Glomerular visceral epithelial cell (primary cell): ENCODE measurements around the gene DAGLB.

Source experiments
- DNase-seq: peaks from one replicate; pipeline ENCODE4 v3.0.0-alpha.2; 2016; ENCODE audit errors: extremely low spot score

The DAGLB gene

DNA sequence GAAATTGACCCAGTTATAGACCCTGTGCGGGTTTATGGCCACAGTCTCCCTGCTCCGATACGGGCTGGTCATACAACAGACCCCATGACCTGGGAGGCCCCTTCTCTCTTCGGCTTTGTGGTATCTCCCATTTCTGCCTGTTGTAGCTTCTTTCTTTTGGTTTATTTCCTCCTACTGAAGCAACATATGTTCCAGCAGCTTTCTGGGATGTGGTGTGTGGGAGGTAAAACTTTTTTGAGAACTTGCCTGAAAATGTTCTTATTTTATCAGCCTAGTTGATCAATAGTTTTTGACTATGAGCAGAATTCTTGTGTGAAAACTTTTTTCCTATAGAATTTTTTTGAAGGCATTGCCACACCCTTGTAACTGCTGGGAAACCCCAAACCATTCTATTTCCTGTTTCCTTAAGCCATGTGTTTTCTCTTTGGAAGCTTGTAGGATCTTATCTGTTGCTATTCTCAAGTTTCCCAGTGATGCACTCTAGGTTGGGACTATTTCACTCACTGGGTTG is 80.0 kb downstream of the DAGLB start:
- DNase-seq, result no peak

DNA sequence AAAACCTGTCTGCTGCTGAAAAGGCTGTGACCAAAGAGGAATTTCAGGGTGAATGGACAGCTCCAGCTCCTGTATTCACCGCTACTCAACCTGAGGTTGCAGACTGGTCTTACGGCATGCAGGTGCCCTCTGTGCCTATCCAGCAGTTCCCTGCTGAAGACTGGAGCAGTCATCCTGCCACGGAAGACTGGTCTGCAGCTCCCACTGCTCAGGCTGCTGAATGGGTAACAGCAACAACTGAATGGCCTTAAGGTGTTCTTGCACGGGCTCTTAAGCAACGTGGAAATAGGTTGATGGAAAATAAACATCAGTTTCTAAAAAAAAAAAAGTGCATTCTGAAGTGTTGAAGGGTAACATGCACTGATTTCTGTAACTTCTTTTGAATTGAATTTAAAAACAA is 82.3 kb downstream of the DAGLB start:
- DNase-seq, result no peak

DNA sequence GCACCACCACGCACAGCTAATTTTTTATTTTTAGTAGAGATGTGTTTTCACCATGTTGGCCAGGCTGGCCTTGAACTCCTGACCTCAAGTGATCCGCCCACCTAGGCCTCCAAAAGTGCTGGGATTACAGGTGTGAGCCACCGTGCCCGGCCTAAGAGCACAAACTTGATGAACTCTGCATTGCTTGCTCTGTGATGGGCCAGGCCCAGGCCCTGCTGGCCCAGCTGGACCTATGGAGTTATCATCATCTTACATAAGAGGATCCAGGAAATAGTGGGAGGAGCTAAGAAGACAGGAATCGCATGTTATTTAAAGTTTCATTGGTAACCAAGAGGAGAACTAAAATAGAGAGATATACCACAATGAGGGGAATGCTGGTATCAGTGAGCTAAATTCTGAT is 86.9 kb downstream of the DAGLB start:
- no peak for DNase-seq

DNA sequence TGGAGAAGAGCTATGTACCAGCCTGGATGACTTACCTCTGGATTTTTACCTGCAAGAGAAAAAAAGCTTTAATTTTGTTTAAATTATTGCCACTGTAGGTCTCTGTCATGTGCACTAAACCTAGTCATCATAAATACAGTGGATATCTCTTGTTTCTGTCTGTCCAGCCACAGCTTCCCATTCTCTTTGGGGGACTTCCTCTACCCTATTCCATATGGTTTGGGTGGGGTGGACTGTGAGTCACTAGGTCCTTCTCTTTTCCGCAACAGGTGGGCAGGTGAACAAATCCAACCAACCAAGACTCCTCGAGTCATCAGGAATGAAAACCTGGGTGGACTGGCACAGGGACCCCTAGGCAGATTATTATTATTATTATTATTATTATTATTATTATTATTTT is 88.0 kb downstream of the DAGLB start:
- DNase-seq, result no peak
